HepG2 (cell line): ENCODE data around the gene KRT3. TPM values are rescaled to one million over a fixed set of nuclear protein-coding genes. Genes with fewer than 3 reads are reported as not detected.

Experiments used
- AHDC1 ChIP-seq: sonication (generic); formaldehyde crosslinking; IDR thresholded peaks from 2 replicates; pipeline ENCODE4 v1.5.1; 2020; ENCODE audit warnings: mild to moderate bottlenecking, missing genetic modification reagents, borderline replicate concordance
- GLMP ChIP-seq: sonication (generic); formaldehyde crosslinking; IDR thresholded peaks from 2 replicates; pipeline ENCODE4 v1.9.0; 2021; ENCODE audit warnings: missing genetic modification reagents, mild to moderate bottlenecking, borderline replicate concordance
- ZNF770 ChIP-seq: sonication (generic); formaldehyde crosslinking; IDR thresholded peaks from 2 replicates; pipeline ENCODE4 v1.5.0; 2020; ENCODE audit warnings: mild to moderate bottlenecking, missing genetic modification reagents
- ZNF790 ChIP-seq: sonication (generic); formaldehyde crosslinking; IDR thresholded peaks from 2 replicates; pipeline ENCODE4 v1.8.0; 2022; ENCODE audit warnings: missing genetic modification reagents, mild to moderate bottlenecking, borderline replicate concordance
- polyA plus RNA-seq, 8 experiments: library from polyadenylated mRNA; depleted of rRNA in 3 of 8; stranded (reverse) in 7 of 8; unstranded in 1 of 8; fragments of >200 nt; fragmentation: Illumina TruSeq in 4 of 8; extraction: Trizol in 4 of 8; gene quantifications; 2 replicates each; pipeline versions ENCODE4 v1.2.1 to v1.2.3, GENCODE V29; 2011 to 2016; ENCODE audit warnings: low read depth in 4 of 8, missing spikeins in 1 of 8, mixed read lengths in 1 of 8; ENCODE audit not compliant: insufficient read depth in 1 of 8
- total RNA-seq, 5 experiments: library from RNA; depleted of rRNA; stranded (reverse); fragments of >200 nt; fragmentation: Illumina TruSeq; extraction: Trizol; gene quantifications; 2 replicates each; pipeline ENCODE4 v1.2.3, GENCODE V29; 2016; ENCODE audit warnings: low read depth in 1 of 5

KRT3 gene
- total and polyA plus RNA-seq, 2 of the 13 experiments (the other 11 are each of a cell fraction or from before 2014, with no cell fraction given) = not detected

GRCh38 chr12:52766351-52767019, 29.4 kb downstream of the KRT3 start (continued):
- TF ChIP-seq ZNF770 (no peak), ZNF790 (no peak), GLMP (CRISPR knock-in tag) (no peak), AHDC1 (no peak)
